Posterior vena cava (tissue), 2 donors: ENCODE data around the gene WDR86. TPM values are rescaled to one million over a fixed set of nuclear protein-coding genes. Genes with fewer than 3 reads are reported as not detected.

Source experiments
- DNase-seq: peaks from one replicate; pipeline ENCODE4 v3.0.0-alpha.2; 2020; ENCODE audit warnings: low spot score
- intact Hi-C, 2 donors: fragments of 100-400 bp; cut with DNase I; formaldehyde crosslinking; loops; one replicate each; pipeline versions ENCODE4 v1.14.1 to v1.14.2; 2022 to 2023
- total RNA-seq, 2 donors: library from RNA; stranded (reverse); fragmentation: NEBNext Ultra II Directional; extraction: Animal tissue kit (Norgen Biotek cat#: 25700); gene quantifications; one replicate each; pipeline ENCODE4 v1.2.1, GENCODE V29; 2021
- donor health status: DM: yes; HTN: yes; CAD: no.
- donor health status: DM: yes; HTN: yes; CAD: no.

The WDR86 gene
- total RNA-seq, 2 donors from 2014 or later: 4.1 to 6.2 TPM

DNA sequence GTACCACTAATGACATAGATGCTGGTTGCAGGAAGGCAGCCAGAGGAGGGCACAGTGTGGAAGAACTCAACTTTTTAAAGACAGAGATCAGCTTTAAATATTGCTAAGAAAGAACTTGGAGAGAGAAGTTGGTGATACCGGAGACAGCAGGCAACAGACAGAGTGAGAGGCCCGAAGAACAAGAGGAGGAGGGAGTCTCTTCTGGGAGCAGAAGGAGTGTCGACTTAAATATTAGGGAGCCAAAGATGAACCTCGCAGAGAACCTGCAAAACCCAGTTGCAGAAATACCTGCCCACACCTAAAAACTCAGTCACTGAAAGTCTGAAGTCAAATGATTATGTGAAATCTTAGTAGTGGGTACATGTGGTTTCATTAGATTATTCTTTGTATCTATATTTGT lies 3.4 kb upstream of the WDR86 start:
- intact Hi-C loops: no loop called here
- no peak for DNase-seq

DNA sequence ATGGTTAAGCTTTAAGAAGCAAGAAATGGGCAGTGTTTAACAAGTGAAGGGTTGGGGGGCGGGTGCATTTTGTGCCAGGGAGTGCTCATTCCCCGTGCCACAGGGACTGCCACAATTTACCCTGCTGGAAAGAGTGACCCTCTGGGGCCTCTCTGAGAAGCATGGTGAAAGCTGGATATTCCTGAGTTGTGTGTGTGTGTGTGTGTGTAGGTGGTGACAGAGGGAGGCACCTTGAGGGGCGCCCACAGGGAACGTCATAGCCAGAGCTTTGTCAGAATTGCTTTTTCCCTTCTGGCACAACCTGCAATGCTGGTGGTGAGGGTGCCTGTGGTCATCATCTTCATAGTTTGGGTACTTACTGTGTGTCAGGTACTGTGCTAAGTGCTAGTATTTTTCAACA lies 2.5 kb upstream of the WDR86 start:
- no peak for DNase-seq
- intact Hi-C loops: no loop called here

DNA sequence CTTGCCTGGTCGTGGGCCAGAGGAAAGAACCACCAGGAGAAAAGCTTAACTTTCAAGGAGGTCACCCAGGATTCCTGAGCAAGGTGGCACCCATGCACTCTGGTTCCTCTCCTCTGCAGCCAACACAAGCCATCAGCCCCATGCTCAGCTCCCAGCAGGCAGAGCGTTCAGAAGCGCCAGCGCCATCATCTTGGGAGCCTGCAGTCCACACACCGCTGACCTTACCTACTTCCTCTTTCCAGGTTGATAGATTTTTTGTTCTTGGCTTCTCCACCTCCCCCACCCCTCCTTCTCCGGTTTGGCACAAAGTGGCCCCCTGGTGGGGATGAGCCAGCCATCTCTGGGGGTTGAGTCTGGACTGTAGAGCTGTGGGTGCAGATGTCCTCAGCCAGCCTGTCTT lies 1.7 kb upstream of the WDR86 start:
- DNase-seq: no peak
- intact Hi-C loops: no loop called here

DNA sequence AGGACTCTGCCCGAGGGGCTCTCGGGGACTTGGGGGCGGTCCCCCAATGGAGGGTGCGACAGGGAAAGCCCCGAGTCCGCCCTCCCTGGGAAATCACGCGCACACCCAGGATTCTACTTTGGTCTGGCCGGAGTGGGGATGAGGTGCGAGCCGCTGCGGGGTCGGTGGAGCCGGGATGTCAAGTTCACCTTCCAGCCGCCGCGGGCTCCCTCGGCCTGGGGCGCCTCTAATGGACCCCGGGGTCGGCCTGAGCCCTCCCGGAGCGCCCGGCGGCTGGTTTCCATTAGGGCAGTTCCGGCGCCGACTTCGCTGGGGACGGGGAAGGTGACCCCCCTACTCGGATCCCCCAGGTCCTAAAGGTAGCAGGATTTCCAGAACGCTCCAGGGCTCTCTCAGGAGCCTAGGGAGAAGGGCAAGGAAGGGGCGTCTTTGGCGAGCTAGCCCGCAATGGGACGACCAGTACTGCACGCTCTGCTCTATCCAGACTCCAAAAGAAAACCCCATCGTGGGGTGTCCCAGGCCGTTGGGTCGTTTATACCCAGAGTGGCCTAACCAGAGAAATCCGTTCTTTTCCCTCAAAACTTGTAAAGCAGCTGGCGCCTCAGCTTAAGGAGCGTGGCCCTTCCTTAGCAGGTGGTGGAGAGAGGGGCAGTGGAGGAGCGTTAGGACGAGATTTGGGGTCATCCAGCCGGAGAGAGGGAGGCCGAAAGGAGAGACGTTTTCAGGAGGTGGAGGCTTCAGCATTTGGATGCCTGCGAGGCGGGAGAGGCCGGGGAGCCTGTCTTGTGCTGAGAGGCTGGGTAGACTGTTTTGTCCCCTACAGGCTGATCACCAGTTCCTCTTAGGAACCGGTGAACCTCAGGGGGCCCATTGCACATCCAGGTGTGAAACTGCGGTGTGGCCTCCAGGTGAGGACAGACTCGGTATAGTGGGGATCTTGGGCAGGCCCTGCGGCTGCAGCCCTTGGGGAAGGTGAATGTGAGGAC lies 860 bp upstream of the WDR86 start:
- no peak for DNase-seq
- intact Hi-C loops: no loop called here

GRCh38 chr7:151408839-151409666 lies 785 bp downstream of the WDR86 start:
- intact Hi-C loops: no loop called here
- DNase-seq: no peak

DNA sequence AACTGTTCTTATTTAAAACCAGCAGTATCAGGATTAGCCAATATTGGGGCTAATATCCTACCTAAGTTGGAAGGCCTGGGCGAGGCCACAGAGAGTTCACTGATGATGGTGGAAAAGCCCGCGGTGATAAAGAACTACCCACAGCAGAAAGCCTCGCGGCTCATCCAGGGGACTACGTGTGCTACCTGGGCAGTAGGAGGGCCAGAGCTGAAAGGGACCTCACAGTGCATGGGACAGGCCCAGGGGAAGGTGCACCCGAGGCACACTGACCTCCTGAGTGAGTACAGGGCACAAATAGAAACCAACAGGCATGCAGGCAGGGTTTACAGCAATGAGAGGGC lies 1.4 kb downstream of the WDR86 start:
- no peak for DNase-seq
- intact Hi-C loops: no loop called here

DNA sequence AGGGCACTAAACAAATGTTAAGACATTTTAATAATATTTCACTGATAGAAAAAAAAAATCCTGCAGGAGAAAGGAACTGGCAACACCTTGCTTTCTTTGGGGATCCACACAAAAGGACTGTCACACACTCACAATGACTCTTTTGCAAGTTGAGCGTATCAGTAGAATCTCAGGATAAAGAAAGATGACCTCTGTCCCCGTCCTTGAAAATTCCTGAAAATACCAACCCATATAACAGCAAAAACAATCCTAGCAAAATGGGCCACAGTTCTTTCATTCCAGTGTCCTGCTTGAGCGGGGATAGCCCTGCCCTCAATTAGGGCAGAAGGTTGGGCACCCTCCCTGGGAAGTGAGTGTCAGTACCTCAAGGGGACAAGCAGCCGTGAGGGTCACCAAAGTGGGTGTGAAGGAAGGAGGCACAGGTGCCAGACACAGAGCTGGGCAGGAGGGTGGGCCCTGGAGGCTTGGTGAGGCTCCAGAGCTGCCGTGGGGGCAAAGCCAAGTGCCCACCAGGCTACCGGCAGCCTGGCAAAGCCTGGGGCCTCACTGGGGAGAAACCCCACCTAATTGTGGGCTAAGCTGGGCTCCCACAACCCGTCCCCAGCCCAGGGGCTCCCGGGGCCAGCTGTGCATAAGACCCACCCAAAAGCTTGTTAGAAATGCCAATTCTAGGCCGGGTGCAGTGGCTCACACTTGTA lies 2.8 kb downstream of the WDR86 start:
- intact Hi-C loops: no loop called here
- DNase-seq: no peak

- intact Hi-C loops: no loop called here
- DNase-seq: no peak
These were observed 3.6 kb downstream of the WDR86 start for GRCh38 chr7:151406051-151406875.

DNA sequence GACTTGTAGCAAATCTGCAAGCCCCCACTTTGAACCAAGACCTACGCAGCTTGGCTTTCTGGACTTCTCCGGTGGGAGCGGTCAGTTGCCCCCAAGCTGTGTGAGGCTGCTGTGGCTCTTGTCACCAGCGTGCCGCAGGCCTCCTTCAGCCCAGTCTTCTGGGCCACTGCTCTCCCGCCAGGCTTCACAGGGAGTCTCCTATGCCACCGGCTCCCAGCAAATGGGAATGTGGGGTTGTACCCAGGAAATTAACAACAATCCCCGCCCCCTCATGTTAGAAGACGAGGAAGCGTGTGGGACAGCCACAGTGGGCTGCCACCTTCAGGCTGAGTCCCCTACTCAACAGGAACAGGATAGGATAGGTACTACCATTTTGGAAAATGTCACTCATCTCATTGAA lies 4.2 kb downstream of the WDR86 start:
- intact Hi-C loops: no loop called here

DNA sequence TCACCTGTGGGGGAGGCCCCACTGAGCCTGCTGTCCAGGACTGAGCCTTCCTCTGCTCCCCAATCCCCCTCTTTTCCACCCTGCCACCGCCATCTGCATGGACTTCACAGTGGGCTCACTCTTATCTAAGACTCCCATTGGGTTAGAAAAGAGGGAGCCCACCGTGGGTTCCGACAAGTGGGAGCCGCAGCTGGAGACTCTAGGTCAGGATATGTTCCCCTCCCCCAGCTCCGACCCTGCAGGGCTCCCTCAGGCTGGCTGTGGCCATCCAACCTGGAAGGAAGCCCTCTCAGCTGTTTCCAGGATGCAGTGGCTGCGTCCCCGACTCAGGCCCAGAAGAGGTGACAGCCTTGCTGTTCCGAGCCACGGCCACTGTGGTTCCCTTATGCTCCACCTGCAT lies 4.8 kb downstream of the WDR86 start:
- intact Hi-C loops: no loop called here
- no peak for DNase-seq

More for the DNA sequence above, 4.2 kb downstream of the WDR86 start:
- DNase-seq: no peak

- no peak for DNase-seq
- intact Hi-C loops: no loop called here
These were observed 5.4 kb downstream of the WDR86 start for GRCh38 chr7:151404216-151405011.

DNA sequence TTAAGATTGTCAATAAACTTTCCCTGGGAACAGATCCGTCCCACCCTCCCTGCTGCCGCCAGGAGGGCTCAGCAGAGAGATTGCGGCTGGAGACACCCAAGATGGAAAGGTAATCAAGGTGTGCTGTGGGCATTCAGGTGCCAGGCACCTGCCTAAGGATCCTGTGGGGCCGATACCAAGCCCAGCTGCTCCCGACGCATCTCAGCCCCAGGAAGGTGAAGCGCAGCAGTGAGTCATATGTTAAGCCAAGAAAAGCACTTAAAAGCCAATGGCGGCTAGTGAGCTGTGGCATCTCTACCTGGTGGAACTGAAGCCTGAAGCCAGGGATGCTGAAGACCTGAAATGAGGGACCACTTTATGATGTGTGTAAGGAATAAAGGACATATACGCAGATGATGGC lies 6.1 kb downstream of the WDR86 start:
- DNase-seq: no peak
- intact Hi-C loops: no loop called here

DNA sequence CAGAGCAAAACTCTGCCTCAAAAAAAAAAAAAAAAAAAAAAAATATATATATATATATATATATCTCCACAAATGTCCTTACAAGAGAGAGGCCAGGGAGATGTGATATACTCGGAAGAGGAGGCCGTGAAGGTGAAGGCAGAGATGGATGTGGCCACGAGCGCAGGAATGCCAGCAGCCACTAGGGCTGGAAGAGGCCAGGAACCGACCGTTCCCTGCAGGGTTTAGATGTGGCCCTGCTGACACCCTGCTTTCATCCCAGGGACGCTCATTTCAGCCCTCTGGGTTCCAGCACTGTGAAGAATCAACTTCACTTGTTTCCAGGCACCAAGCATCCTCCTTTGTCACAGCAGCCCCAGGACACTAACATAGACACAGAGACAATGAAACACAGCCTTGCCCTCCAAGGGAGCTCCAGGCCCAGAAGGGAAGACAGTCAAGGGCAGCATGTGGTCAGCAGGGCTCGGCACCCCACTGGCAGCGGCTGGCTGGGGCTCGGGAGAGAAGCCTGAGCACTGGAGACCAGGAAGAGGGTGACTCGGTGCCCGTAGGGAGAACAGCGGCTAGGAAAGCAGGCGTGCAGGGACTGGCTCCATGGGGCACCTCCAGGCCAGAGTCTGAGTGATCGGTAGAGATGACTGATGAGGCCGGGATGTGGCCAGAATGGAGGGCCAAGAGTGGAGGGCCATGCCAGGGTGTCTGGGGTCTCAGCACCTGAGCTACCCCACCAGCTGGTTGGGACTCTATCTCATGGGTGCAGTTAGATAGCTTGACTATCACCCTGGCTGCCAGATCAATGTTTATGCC lies 7.6 kb downstream of the WDR86 start:
- intact Hi-C loops: no loop called here
- no peak for DNase-seq

GRCh38 chr7:151400626-151401315 lies 9.1 kb downstream of the WDR86 start:
- intact Hi-C loops: no loop called here
- no peak for DNase-seq

DNA sequence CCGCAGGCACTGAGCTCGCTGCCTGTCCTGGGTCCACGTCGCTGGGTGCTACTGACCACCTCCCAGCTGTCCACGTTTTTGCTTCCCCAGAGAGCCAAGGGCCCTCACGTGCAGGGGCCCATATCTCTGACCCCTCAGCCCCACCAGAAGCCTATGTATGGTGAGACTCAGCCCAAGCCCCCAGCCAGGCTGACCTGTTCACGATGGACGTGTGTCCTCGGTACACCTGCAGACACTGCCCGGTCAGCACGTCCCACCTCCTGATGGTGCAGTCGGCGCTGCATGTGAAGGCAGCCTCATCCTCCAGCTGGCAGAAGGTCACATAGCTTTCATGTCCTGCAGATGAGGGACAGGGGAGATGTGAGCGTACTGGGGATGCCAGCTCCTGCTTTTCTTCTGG lies 9.9 kb downstream of the WDR86 start:
- intact Hi-C loops: no loop called here
- no peak for DNase-seq

- intact Hi-C loops: no loop called here
- DNase-seq: no peak
These were observed 10.6 kb downstream of the WDR86 start for GRCh38 chr7:151399305-151399601.
